Neural cell (in vitro differentiated cells): ENCODE data around the gene TBC1D5.

Source experiments
- CTCF ChIP-seq: fragments of 450-650 bp; IDR thresholded peaks from 2 replicates; pipeline ENCODE4 v1.5.1; 2014; ENCODE audit warnings: antibody characterized with exemption, mild to moderate bottlenecking, moderate library complexity; ENCODE audit not compliant: poor library complexity, severe bottlenecking
- EP300 ChIP-seq: fragments of 450-650 bp; conservative IDR thresholded peaks from 2 replicates; pipeline ENCODE4 v1.6.1; 2014; ENCODE audit warnings: antibody characterized with exemption, mild to moderate bottlenecking, moderate library complexity; ENCODE audit not compliant: poor library complexity, severe bottlenecking
- EZH2 ChIP-seq: fragments of 200-600, 300-800 bp; shearing (Covaris generic), sonication (generic); IDR thresholded peaks from 2 replicates; pipeline ENCODE4 v1.6.1; 2014; ENCODE audit warnings: antibody characterized with exemption, low read length, borderline replicate concordance, mild to moderate bottlenecking; ENCODE audit not compliant: insufficient read depth, poor library complexity, severe bottlenecking
- MXI1 ChIP-seq: fragments of 450-650 bp; conservative IDR thresholded peaks from 2 replicates; pipeline ENCODE4 v1.6.1; 2014; ENCODE audit warnings: antibody characterized with exemption, mild to moderate bottlenecking; ENCODE audit not compliant: poor library complexity, severe bottlenecking
- POLR2AphosphoS5 ChIP-seq: IDR thresholded peaks from 2 replicates; pipeline ENCODE4 v1.6.1; 2012
- RAD21 ChIP-seq: fragments of 450-650 bp; conservative IDR thresholded peaks from 2 replicates; pipeline ENCODE4 v1.6.1; 2014; ENCODE audit warnings: antibody characterized with exemption, mild to moderate bottlenecking, moderate library complexity
- TAF1 ChIP-seq: IDR thresholded peaks from 2 replicates; pipeline ENCODE4 v1.6.1; 2012; ENCODE audit warnings: low read depth
- TF ChIP-seq, protein P1 (sequence below): IDR thresholded peaks from 2 replicates; pipeline ENCODE4 v1.6.1; 2012; ENCODE audit warnings: borderline replicate concordance

DNA sequence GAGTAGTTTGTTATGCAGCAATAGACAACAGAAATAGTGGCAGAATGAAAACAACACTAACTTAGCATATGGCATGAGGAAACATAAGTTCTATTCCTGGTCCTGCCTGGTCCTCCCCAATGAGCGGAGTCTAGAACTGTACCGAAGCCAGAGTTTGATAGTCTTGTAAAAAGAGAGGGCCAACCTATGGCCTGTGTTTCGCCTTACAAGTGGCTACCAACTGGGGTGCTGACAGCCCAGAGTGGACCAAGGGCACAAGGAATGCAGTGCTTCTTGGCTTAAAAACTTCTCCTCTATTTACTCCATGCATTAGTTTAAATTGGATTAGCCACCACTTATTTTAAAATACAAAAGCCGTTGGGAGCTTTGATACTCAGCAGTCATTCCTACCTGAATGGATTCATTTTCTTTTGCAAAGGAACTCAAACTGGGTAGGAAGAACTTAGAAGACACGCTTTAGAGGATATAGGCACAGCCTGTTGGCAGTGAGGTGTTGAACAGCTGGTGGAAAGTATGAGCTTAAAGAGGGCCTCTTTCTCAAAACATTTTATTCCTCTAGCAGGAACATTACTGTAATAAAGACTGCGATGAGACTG is 554.7 kb downstream of the TBC1D5 start:
- TF ChIP-seq CTCF (no peak), RAD21 (no peak), EZH2 (no peak), MXI1 (no peak), POLR2AphosphoS5 (no peak), EP300 (no peak), TAF1 (no peak)
- TF ChIP-seq, protein P1, sequence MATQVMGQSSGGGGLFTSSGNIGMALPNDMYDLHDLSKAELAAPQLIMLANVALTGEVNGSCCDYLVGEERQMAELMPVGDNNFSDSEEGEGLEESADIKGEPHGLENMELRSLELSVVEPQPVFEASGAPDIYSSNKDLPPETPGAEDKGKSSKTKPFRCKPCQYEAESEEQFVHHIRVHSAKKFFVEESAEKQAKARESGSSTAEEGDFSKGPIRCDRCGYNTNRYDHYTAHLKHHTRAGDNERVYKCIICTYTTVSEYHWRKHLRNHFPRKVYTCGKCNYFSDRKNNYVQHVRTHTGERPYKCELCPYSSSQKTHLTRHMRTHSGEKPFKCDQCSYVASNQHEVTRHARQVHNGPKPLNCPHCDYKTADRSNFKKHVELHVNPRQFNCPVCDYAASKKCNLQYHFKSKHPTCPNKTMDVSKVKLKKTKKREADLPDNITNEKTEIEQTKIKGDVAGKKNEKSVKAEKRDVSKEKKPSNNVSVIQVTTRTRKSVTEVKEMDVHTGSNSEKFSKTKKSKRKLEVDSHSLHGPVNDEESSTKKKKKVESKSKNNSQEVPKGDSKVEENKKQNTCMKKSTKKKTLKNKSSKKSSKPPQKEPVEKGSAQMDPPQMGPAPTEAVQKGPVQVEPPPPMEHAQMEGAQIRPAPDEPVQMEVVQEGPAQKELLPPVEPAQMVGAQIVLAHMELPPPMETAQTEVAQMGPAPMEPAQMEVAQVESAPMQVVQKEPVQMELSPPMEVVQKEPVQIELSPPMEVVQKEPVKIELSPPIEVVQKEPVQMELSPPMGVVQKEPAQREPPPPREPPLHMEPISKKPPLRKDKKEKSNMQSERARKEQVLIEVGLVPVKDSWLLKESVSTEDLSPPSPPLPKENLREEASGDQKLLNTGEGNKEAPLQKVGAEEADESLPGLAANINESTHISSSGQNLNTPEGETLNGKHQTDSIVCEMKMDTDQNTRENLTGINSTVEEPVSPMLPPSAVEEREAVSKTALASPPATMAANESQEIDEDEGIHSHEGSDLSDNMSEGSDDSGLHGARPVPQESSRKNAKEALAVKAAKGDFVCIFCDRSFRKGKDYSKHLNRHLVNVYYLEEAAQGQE = no peak
